Choroid plexus epithelial cell (primary cell): ENCODE data around the gene CDH26.

Experiments used
- DNase-seq: peaks from one replicate; pipeline ENCODE4 v3.0.0-alpha.2; 2010; ENCODE audit warnings: low read depth
- H3K4me3 ChIP-seq: 2 replicates; pipeline ENCODE4 v1.5.1; 2011; ENCODE audit warnings: low read depth, mild to moderate bottlenecking, control low read depth, low read length, moderate library complexity
- TF ChIP-seq, protein P1 (sequence below): conservative IDR thresholded peaks from 2 replicates; pipeline ENCODE4 v1.5.1; 2011; ENCODE audit warnings: low read depth, mild to moderate bottlenecking, control low read depth, inconsistent platforms, low read length, moderate library complexity

The CDH26 gene

DNA sequence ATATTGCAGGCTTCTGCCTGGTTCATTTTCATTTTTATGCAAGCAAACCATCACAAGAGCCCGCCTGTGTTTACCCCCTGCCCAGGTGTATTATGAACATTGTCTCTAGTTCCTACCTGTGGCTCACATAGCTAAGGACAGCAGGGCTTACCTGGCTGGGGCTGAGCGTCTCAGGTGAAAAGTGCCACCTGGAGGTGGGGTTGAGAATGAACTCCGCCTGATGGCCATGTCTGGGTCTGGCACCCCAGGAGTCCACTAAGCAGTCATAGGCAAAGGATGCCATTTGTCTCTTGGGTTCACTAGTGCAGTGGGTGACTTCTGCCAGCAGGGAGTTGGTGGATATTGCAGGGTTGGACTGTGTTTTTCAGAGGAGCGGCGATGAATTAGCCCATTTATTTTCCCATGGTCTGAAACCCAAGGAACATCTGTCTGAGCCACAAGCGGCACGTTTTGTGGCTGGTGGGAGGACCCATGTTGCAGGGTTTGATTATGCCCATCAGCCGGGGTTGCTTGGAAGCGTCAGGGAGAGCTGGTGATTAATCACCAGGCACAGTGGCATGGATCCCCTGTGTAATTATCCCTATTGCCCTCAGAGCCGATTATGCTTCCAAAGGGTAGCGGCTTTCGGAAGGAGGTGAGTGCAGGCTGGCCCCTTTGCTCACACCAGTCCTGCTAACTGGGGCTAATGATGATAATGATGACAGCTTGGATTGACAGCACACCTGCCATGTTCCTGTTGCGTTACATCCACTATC, 92.1 kb downstream of the CDH26 start:
- H3K4me3 ChIP-seq = no peak overlapping the region
- TF ChIP-seq, protein P1, sequence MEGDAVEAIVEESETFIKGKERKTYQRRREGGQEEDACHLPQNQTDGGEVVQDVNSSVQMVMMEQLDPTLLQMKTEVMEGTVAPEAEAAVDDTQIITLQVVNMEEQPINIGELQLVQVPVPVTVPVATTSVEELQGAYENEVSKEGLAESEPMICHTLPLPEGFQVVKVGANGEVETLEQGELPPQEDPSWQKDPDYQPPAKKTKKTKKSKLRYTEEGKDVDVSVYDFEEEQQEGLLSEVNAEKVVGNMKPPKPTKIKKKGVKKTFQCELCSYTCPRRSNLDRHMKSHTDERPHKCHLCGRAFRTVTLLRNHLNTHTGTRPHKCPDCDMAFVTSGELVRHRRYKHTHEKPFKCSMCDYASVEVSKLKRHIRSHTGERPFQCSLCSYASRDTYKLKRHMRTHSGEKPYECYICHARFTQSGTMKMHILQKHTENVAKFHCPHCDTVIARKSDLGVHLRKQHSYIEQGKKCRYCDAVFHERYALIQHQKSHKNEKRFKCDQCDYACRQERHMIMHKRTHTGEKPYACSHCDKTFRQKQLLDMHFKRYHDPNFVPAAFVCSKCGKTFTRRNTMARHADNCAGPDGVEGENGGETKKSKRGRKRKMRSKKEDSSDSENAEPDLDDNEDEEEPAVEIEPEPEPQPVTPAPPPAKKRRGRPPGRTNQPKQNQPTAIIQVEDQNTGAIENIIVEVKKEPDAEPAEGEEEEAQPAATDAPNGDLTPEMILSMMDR = no peak
- no peak for DNase-seq

DNA sequence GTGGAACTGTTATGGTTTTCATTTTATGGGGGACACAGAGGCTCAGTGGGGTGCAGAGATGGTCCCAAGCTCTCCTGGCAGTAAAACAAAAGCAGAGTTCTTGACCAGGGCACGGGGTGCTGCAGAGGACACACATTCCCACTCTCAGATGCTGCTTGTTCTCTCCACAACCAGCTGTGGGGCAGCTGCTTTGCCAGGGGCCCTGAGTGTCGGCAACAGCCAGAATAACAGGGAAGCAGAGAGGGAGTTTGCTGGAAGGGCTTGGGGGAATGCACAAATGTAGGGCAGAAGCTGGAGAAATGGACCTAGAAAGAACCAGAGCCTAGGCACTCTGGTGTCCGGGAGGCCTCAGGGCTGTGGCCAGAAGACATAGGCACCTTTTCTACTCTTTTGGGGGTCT, 93.7 kb downstream of the CDH26 start:
- H3K4me3 ChIP-seq = no peak overlapping the region
- DNase-seq = no peak
- TF ChIP-seq, protein P1 = no peak

DNA sequence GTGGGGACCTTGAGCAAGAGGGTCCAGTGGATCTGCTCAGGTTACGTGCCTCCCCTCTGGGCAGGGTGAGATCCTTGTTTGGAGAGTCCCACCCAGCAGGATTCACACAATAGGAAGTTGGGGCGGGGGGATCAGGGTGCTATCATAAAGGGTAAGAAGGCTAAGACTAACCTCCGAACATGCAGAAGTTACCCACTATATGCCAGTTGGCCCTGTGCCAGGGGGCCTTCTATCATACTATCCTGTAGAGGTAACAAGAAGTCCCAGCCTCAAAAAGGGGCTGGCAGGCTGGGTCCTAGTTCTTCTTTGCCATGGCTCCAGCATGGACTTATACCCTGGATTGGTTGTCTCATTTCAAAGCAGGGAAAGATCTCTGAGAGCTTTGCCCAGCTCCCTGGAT, 94.1 kb downstream of the CDH26 start:
- no peak for DNase-seq
- no peak overlapping the region for H3K4me3 ChIP-seq
- TF ChIP-seq, protein P1 = no peak

DNA sequence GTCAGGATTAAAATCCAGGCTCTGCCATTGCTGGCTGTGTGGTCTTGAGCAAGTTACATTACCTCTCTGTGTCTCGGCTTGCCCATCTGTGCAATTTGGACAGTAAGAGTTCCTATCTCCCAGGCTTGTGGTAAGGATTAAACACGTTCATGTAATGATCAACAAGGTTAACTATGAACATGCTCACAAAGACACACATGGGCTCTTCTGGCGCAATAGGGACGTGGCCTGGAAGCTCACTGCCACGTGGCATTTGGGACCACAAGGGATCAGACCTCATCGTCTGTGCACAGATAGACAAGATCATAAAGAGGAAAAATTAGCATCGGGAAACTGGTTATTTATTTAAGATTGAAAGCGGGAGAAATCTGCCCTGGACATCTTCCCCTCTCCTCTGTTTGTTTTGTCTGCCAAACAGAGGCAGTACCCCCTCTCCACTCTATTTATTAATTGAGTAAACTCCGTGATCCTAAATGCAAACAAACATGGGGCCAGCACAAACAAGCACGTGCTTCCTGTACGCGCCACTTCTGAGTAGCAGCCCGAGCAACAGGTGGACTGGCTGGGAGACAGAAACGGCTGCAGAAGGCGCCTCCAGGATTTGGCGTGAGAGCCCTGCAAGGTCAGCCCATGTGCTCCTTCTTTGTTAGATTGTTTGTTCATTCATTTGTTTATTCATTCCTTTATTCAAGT, 95.0 kb downstream of the CDH26 start:
- TF ChIP-seq, protein P1 = no peak
- no peak for DNase-seq

DNA sequence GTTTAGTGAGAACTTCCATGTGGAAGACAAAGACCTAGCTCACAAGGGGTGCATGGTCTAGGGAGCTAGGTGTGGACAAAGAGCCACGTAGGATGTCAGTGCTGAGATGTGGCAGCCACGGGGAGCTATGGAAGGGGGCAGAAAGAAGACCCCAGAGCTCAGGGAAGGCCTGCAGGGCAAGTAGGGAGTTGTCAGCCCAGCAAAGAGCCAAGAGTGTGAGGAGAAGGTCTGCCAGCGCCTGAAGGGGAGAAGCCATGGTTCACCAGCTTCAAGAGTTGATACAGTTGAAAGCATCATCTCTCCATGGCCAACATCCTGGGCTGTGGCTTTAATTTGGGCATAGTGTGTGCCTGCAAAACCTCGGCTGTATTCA, 95.6 kb downstream of the CDH26 start:
- H3K4me3 ChIP-seq = no peak overlapping the region
- TF ChIP-seq, protein P1 = no peak
- DNase-seq = no peak

More for the DNA sequence above, 95.0 kb downstream of the CDH26 start:
- no peak overlapping the region for H3K4me3 ChIP-seq

DNA sequence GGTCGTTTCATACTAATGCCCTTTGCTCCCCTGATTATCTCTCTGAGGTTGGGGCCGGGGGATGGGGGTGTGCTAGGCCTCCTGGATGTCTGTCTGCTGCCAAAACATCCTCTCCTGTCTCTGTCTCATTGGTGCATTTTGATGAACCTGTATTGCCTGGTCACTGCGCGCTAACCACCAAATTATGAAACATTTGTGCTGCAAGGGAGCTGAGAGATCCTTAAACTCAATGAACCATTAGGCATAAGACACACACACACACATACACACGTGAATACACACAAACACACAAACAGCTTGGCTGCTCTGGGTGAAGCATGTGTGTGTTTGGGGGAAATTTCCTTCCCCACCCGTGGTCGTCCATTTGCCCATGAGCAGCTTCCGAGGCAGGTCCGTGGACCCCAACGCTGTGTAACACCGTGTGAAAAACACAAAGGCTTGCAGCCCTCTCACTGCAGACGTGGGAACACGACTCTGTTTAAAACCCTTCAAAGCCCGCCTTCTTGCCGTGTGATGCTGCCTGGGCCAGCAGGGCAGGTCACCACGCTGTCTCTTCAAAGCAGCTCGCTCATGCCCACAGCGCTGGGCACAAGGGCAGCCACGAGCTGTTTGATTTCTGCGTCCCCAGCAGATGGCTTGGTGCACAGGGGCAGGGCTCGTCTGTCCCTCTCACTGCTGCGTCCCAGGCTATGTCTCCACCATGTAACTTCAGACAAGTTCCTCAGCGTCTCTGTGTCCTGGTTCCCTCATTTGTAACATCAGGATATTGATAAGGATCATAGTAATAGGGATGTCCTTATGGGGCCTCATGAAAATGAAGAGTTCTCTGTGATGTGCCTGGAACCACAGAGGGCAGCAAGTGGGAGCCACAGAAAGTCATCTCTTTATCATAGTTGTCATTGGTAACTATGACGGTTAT, 96.8 kb downstream of the CDH26 start:
- no peak overlapping the region for H3K4me3 ChIP-seq
- DNase-seq = no peak
- TF ChIP-seq, protein P1 = no peak
